TTC549 (cell line): ENCODE results near the gene RGL3.
"Not testable (repeated sequence)": the region's sequence is repeated elsewhere in the genome, so short reads cannot be mapped to it uniquely, and the experiment has no call there.

Experiments used
- FAIRE-seq: peaks from 2 replicates; lab custom pipeline; 2012; peaks lifted over from hg19 to GRCh38; lab: Jason Lieb, UNC

The RGL3 gene

GRCh38 chr19:11450570-11451326, 31.6 kb upstream of the RGL3 start:
- no peak for FAIRE-seq

GRCh38 chr19:11448923-11449554, 29.9 kb upstream of the RGL3 start:
- no peak for FAIRE-seq

- no peak for FAIRE-seq
Observed at GRCh38 chr19:11448410-11448809, 29.3 kb upstream of the RGL3 start.

- FAIRE-seq: no peak
Observed at GRCh38 chr19:11447347-11448262, 28.5 kb upstream of the RGL3 start.

GRCh38 chr19:11446652-11447301, 27.7 kb upstream of the RGL3 start:
- no peak for FAIRE-seq

- FAIRE-seq: no peak
Observed at GRCh38 chr19:11446271-11446651, 27.1 kb upstream of the RGL3 start.

- FAIRE-seq: no peak
Observed at GRCh38 chr19:11445141-11445540, 26.0 kb upstream of the RGL3 start.

GRCh38 chr19:11444059-11444458, 24.9 kb upstream of the RGL3 start:
- no peak for FAIRE-seq

- no peak for FAIRE-seq
Observed at GRCh38 chr19:11437955-11438354, 18.8 kb upstream of the RGL3 start.

- FAIRE-seq: no peak
Observed at GRCh38 chr19:11435833-11436313, 16.8 kb upstream of the RGL3 start.

GRCh38 chr19:11435057-11435832, 16.1 kb upstream of the RGL3 start, which contains the start of the genes ODAD3 and PRKCSH:
TSS of gene ODAD3 (minus strand) at chr19:11435121. CDS start at chr19:11435016, 105 bp downstream.
TSS of gene PRKCSH (plus strand) at chr19:11435635. CDS start at chr19:11436118, 483 bp downstream.
- peak; percentile 98 for FAIRE-seq

GRCh38 chr19:11434703-11435056, 15.6 kb upstream of the RGL3 start:
- no peak for FAIRE-seq

GRCh38 chr19:11433526-11433925, 14.4 kb upstream of the RGL3 start:
- not testable (repeated sequence) for FAIRE-seq

GRCh38 chr19:11426656-11427055, 7.5 kb upstream of the RGL3 start:
- no peak for FAIRE-seq

GRCh38 chr19:11425719-11426457, 6.8 kb upstream of the RGL3 start:
- FAIRE-seq: no peak

GRCh38 chr19:11423791-11424181, 4.7 kb upstream of the RGL3 start:
- FAIRE-seq: no peak

GRCh38 chr19:11423164-11423790, 4.2 kb upstream of the RGL3 start:
- no peak for FAIRE-seq

- FAIRE-seq: no peak
Observed at GRCh38 chr19:11422163-11423065, 3.3 kb upstream of the RGL3 start.
